H1 (cell line): Measurements from ENCODE around the gene GNG7.

Source experiments
- CEBPB ChIP-seq: IDR thresholded peaks from 2 replicates; pipeline ENCODE4 v1.6.1; 2012; ENCODE audit warnings: low read depth, low read length
- CHD1 ChIP-seq: IDR thresholded peaks from 2 replicates; pipeline ENCODE4 v1.6.1; 2012; ENCODE audit warnings: low read depth, low read length, improper control_type of control experiment
- CTCF ChIP-seq, 3 experiments: IDR thresholded peaks; 1 replicate in 2 of 3; 2 replicates in 1 of 3; pipeline versions ENCODE4 v1.5.1 to v1.6.1; 2011; ENCODE audit warnings: low read length in 3 of 3, mild to moderate bottlenecking in 3 of 3, inconsistent platforms in 2 of 3, low read depth in 1 of 3, moderate library complexity in 1 of 3; ENCODE audit not compliant: insufficient read depth in 1 of 3; ENCODE audit errors: control extremely low read depth in 1 of 3
- EZH2 ChIP-seq: fragments of 200-600 bp; sonication (generic); IDR thresholded peaks from 2 replicates; pipeline ENCODE4 v1.7.1; 2012; ENCODE audit warnings: low read depth, mild to moderate bottlenecking, moderate library complexity, low read length, inconsistent platforms; ENCODE audit not compliant: severe bottlenecking
- JUND ChIP-seq: IDR thresholded peaks from 2 replicates; pipeline ENCODE4 v1.6.1; 2011; ENCODE audit warnings: mild to moderate bottlenecking, improper control_type of control experiment, low read length
- MAX ChIP-seq: IDR thresholded peaks from 2 replicates; pipeline ENCODE4 v1.6.1; 2012; ENCODE audit warnings: inconsistent platforms
- POLR2AphosphoS5 ChIP-seq: IDR thresholded peaks from 2 replicates; pipeline ENCODE4 v1.6.1; 2011; ENCODE audit warnings: low read depth, low read length
- SRF ChIP-seq: IDR thresholded peaks from 2 replicates; pipeline ENCODE4 v1.6.1; 2011; ENCODE audit warnings: mild to moderate bottlenecking, low read depth, low read length, moderate library complexity
- TAF7 ChIP-seq: optimal IDR thresholded peaks from 2 replicates; pipeline ENCODE3; 2011; ENCODE audit warnings: low read depth, mild to moderate bottlenecking, inconsistent platforms, low read length, moderate library complexity, borderline replicate concordance
- YY1 ChIP-seq: IDR thresholded peaks from 2 replicates; pipeline ENCODE4 v1.6.1; 2011; ENCODE audit warnings: low read depth, mild to moderate bottlenecking, low read length
- ZNF274 ChIP-seq: IDR thresholded peaks from 2 replicates; pipeline ENCODE4 v1.7.0; 2012; ENCODE audit warnings: low read length, borderline replicate concordance; ENCODE audit errors: extremely low read depth
- TF ChIP-seq, protein P1 (sequence below): IDR thresholded peaks from 2 replicates; pipeline ENCODE4 v1.6.1; 2012; ENCODE audit warnings: low read length, inconsistent platforms
- TF ChIP-seq, protein P2 (sequence below): IDR thresholded peaks from 2 replicates; pipeline ENCODE4 v1.6.1; 2011; ENCODE audit warnings: low read length, improper control_type of control experiment

- TF ChIP-seq, protein P1, sequence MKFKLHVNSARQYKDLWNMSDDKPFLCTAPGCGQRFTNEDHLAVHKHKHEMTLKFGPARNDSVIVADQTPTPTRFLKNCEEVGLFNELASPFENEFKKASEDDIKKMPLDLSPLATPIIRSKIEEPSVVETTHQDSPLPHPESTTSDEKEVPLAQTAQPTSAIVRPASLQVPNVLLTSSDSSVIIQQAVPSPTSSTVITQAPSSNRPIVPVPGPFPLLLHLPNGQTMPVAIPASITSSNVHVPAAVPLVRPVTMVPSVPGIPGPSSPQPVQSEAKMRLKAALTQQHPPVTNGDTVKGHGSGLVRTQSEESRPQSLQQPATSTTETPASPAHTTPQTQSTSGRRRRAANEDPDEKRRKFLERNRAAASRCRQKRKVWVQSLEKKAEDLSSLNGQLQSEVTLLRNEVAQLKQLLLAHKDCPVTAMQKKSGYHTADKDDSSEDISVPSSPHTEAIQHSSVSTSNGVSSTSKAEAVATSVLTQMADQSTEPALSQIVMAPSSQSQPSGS = no peak
- no peak for TF ChIP-seq CEBPB
- TF ChIP-seq EZH2 = no peak
- TF ChIP-seq CTCF (IDR thresholded peaks at IDR 0.05; ENCODE audit: control extremely low read depth in 1 of 3, insufficient read depth in 1 of 3, low read depth in 1 of 3, low read length in 3 of 3) = no peak
- TF ChIP-seq ZNF274 = no peak
- TF ChIP-seq, protein P2, sequence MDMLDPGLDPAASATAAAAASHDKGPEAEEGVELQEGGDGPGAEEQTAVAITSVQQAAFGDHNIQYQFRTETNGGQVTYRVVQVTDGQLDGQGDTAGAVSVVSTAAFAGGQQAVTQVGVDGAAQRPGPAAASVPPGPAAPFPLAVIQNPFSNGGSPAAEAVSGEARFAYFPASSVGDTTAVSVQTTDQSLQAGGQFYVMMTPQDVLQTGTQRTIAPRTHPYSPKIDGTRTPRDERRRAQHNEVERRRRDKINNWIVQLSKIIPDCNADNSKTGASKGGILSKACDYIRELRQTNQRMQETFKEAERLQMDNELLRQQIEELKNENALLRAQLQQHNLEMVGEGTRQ = no peak
- TF ChIP-seq JUND = no peak
- no peak for TF ChIP-seq CHD1
- TF ChIP-seq MAX = no peak
- TF ChIP-seq YY1 = no peak
- no peak for TF ChIP-seq SRF
- TF ChIP-seq POLR2AphosphoS5 = no peak
- TF ChIP-seq TAF7 = no peak
Measured at GRCh38 chr19:2628597-2628996, 73.9 kb downstream of the GNG7 start.
